HG02610 (cell line): ENCODE results near the gene SOX12.

ENCODE experiments used
- ATAC-seq: cut with Tn5 transposase; IDR thresholded peaks from one replicate; pipeline ENCODE4 v1.9.1; 2021; ENCODE audit warnings: mild to moderate bottlenecking, moderate library complexity; ENCODE audit not compliant: unreplicated experiment

Gene SOX12

DNA sequence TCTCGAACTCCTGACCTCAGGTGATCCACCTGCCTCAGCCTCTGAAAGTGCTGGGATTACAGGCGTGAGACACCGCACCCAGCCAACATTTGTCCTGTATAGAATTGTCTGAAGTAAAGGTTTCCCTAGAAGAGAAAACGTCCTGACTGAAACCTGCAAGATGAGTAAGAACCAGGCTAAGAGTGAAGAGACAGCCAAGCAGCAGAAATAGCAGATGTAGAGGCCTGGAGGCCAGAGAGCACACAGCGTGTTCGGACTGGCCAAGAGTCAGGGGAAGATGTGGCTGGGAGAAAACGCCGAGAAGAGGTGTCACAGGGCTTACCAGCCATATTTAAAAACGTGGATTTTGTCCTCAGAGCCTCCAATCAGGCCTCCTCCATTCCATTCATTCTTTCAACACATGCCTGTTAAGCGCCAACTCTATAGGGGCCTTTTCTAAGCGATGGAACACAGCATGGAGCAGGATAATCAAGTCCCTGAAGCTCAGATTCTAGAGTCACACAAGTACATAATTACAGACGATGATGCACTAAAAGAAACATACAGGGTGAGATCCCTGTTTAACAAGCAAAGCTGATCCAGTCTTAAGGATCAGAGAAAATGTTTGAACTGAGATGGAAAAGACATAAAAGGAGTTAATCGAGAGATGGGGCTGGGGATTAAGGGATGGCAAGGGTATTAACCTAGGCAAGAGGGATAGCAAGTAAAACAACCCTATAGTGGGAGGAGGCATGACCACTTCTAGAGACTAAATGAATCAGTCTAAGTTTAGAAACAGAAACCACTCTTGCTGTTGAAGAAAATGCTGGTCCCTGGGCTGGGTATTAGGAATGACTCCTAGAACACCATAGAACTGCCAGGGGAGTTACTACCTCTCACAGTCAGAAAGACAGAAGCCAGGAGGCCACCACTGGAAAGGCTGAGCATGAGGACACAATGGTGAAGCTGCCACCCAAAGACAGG lies 23.2 kb upstream of the SOX12 start:
- ATAC-seq, result no peak

GRCh38 chr20:305745-306144 lies 19.6 kb upstream of the SOX12 start:
- ATAC-seq, result no peak

DNA sequence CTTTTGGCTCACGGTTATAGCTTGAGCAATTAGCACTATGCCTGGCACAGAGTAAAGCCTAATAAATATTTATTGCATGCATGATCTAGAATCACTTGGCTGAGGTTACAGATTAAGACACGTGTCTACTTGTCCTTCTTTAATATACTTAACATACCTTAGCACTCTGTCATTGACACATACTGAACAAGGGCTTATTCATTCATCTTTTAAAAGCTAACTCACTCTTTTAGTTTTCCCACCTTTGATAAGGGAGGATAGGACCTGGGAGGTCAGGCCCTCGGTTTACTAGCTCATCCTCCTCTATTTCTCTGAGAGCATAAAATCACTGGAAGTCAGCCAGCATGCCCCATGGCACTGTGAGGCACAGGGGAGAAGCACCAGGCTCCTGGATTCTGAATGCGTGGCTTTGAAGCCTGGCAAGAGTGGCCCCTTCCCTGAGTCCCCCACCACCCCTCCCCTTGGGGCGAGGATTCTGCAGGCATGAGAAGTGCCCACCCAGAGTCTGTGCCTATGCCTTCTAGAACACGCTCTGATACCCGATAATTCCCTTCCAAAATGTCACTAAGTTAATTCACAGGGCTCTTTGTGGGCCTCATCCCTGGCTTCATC lies 16.8 kb upstream of the SOX12 start:
- no peak for ATAC-seq

- ATAC-seq, result no peak
Measured at GRCh38 chr20:309306-309840, 16.0 kb upstream of the SOX12 start.

GRCh38 chr20:309841-310644 lies 15.3 kb upstream of the SOX12 start:
- peak; percentile 99 for ATAC-seq

- no peak for ATAC-seq
Measured at GRCh38 chr20:310645-311044, 14.7 kb upstream of the SOX12 start.

GRCh38 chr20:311609-312008 lies 13.7 kb upstream of the SOX12 start:
- no peak for ATAC-seq

GRCh38 chr20:312067-312466 lies 13.3 kb upstream of the SOX12 start:
- no peak for ATAC-seq

GRCh38 chr20:312866-313265 lies 12.5 kb upstream of the SOX12 start:
- no peak for ATAC-seq

DNA sequence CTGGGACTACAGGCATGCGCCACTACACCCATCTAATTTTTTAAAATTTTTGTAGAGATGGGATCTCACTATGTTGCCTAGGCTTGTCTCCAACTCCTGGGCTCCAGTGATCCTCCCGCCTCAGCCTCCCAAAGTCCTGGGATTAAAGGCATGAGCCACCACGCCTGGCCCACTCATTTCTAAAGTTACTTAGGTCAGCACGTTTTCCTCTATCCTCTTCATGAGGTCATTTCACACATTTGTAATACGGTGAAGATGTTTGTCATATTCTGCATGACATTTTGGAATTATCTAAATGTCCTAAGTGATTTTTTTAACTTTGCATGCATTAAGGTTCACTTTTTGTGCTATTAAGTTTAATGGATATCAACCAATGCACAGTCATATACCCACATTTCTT lies 11.9 kb upstream of the SOX12 start:
- ATAC-seq, result no peak

DNA sequence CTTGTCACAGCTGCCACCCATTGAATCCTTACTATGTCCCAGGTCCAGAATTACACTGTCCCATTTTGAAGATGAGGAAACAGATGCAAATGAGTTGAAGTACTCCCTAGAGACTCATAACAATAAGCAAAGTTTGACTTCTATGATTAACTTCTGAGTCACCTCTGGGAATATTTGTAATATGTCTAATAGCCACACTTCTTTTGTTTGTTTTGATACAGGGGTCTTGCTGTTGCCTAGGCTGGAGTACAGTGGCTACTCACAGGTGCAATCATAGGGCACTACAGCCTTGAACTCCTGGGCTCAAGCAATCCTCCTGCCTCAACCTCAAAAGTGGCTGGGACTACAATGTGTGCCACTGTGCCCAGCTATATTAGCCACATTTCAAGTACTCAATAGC lies 11.4 kb upstream of the SOX12 start:
- ATAC-seq, result no peak

DNA sequence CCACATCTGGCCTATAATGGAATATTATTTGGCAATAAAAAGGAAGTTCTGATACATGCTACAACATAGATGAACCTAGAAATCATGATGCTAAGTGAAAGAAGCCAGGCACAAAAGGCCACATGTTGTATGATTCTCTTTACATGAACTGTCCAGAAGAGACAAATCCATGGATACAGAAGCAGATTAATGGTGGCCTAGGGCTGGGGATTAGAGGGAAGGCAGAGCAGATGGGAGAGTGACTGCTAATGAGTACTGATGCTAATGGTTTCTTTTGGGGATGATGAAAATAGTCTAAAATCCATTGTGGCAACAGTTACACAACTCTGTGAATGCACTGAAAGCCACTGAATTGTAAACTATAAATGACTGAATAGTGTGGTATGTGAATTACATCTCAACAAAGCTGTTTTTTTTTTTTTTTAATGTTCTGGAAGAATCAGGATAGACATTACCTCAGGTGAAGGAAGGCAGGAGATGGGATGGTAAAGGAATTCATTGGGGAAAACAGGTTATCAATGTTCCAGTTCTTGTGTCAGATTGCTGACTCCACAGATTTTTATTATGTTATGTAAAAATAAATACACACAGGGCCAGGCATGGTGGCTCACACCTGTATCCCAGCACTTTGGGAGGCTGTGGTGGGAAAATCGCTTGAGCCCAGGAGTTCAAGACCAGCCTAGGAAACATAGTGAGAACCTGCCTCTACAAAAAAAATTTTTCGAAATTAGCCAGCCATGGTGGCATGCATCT lies 8.9 kb upstream of the SOX12 start:
- ATAC-seq, result no peak

- ATAC-seq, result peak; percentile 58
Measured at GRCh38 chr20:324177-325044, 941 bp upstream of the SOX12 start.

- ATAC-seq, result no peak
Measured at GRCh38 chr20:325889-326644, 715 bp downstream of the SOX12 start.

GRCh38 chr20:326645-327185 lies 1.4 kb downstream of the SOX12 start:
- ATAC-seq, result no peak

GRCh38 chr20:327186-328026 lies 2.1 kb downstream of the SOX12 start:
- ATAC-seq, result peak; percentile 21
